Liver (tissue), 9 donors: Measurements from ENCODE around the gene SETBP1. TPM values are rescaled to one million over a fixed set of nuclear protein-coding genes. Genes with fewer than 3 reads are reported as not detected.

Source experiments
- DNase-seq: peaks from one replicate; pipeline ENCODE4 v3.0.0-alpha.2; 2017; ENCODE audit warnings: low spot score
- H3K27ac ChIP-seq, 2 donors: one replicate each; pipeline ENCODE4 v1.7.0; 2013; ENCODE audit warnings: inconsistent platforms in 2 of 2, low read length in 2 of 2, control low read depth in 1 of 2, low read depth in 1 of 2, mild to moderate bottlenecking in 1 of 2
- H3K27me3 ChIP-seq, 4 donors: one replicate each; pipeline versions ENCODE4 v1.6.1 to v1.7.0; 2013; ENCODE audit warnings: low read length in 3 of 4, inconsistent platforms in 1 of 4, mild to moderate bottlenecking in 1 of 4, moderate library complexity in 1 of 4; ENCODE audit not compliant: control insufficient read depth in 4 of 4, insufficient read depth in 4 of 4
- H3K36me3 ChIP-seq, 4 donors: one replicate each; pipeline versions ENCODE4 v1.6.1 to v1.7.0; 2013; ENCODE audit warnings: low read length in 3 of 4, mild to moderate bottlenecking in 3 of 4, low read depth in 1 of 4, moderate library complexity in 1 of 4; ENCODE audit not compliant: control insufficient read depth in 4 of 4, insufficient read depth in 3 of 4
- H3K4me1 ChIP-seq, 4 donors: one replicate each; pipeline versions ENCODE4 v1.6.1 to v1.7.0; 2013; ENCODE audit warnings: low read length in 3 of 4, mild to moderate bottlenecking in 3 of 4, moderate library complexity in 1 of 4; ENCODE audit not compliant: control insufficient read depth in 4 of 4, insufficient read depth in 4 of 4
- H3K4me3 ChIP-seq, 3 donors: one replicate each; pipeline versions ENCODE4 v1.6.1 to v1.7.0; 2013; ENCODE audit warnings: low read length in 3 of 3, control low read depth in 1 of 3, low read depth in 1 of 3, mild to moderate bottlenecking in 1 of 3
- H3K9ac ChIP-seq, 2 donors: one replicate each; pipeline ENCODE4 v1.7.0; 2013; ENCODE audit warnings: low read length in 2 of 2, mild to moderate bottlenecking in 2 of 2, moderate library complexity in 2 of 2, control low read depth in 1 of 2, low read depth in 1 of 2
- H3K9me3 ChIP-seq, 4 donors: one replicate each; pipeline versions ENCODE4 v1.6.1 to v1.7.0; 2013; ENCODE audit warnings: low read length in 3 of 4; ENCODE audit not compliant: control insufficient read depth in 4 of 4
- CTCF ChIP-seq: fragments of 150-350 bp; IDR thresholded peaks from 2 replicates; pipeline ENCODE4 v1.5.1; 2017; ENCODE audit warnings: improper control_type of control experiment, low read depth, low read length; ENCODE audit not compliant: missing input control
- EGR1 ChIP-seq, 2 donors: IDR thresholded peaks; 2 replicates each; pipeline ENCODE4 v1.6.1; 2016 to 2018; ENCODE audit warnings: antibody characterized with exemption in 2 of 2, low read depth in 2 of 2
- FOXA1 ChIP-seq: IDR thresholded peaks from 2 replicates; pipeline ENCODE4 v1.6.1; 2016; ENCODE audit warnings: antibody characterized with exemption
- FOXA2 ChIP-seq: IDR thresholded peaks from 2 replicates; pipeline ENCODE4 v1.6.1; 2016; ENCODE audit warnings: antibody characterized with exemption
- GABPA ChIP-seq, 2 donors: IDR thresholded peaks in 1 of 2; conservative IDR thresholded peaks in 1 of 2; 2 replicates each; pipeline ENCODE4 v1.6.1; 2016; ENCODE audit warnings: antibody characterized with exemption in 2 of 2, mild to moderate bottlenecking in 1 of 2, moderate library complexity in 1 of 2
- HNF4A ChIP-seq, 2 donors: conservative IDR thresholded peaks; 2 replicates each; pipeline ENCODE4 v1.6.1; 2016; ENCODE audit warnings: antibody characterized with exemption in 2 of 2, mild to moderate bottlenecking in 2 of 2
- HNF4G ChIP-seq: IDR thresholded peaks from 2 replicates; pipeline ENCODE4 v1.6.1; 2016; ENCODE audit warnings: antibody characterized with exemption
- JUND ChIP-seq, 2 donors: IDR thresholded peaks; 2 replicates each; pipeline ENCODE4 v1.6.1; 2016; ENCODE audit warnings: antibody characterized with exemption in 2 of 2
- NR2F2 ChIP-seq: IDR thresholded peaks from 2 replicates; pipeline ENCODE4 v1.6.1; 2016; ENCODE audit warnings: antibody characterized with exemption
- RAD21 ChIP-seq, 2 donors: IDR thresholded peaks; 2 replicates each; pipeline ENCODE4 v1.6.1; 2016; ENCODE audit warnings: antibody characterized with exemption in 2 of 2, mild to moderate bottlenecking in 2 of 2
- REST ChIP-seq: IDR thresholded peaks from 2 replicates; pipeline ENCODE4 v1.6.1; 2016; ENCODE audit warnings: antibody characterized with exemption, mild to moderate bottlenecking
- RXRA ChIP-seq, 2 donors: IDR thresholded peaks; 2 replicates each; pipeline ENCODE4 v1.6.1; 2017 to 2018; ENCODE audit warnings: antibody characterized with exemption in 2 of 2, mild to moderate bottlenecking in 1 of 2
- SP1 ChIP-seq: IDR thresholded peaks from 2 replicates; pipeline ENCODE4 v1.6.1; 2018; ENCODE audit warnings: antibody characterized with exemption, mild to moderate bottlenecking
- TAF1 ChIP-seq: conservative IDR thresholded peaks from 2 replicates; pipeline ENCODE4 v1.6.1; 2016; ENCODE audit warnings: antibody characterized with exemption, mild to moderate bottlenecking
- YY1 ChIP-seq: IDR thresholded peaks from 2 replicates; pipeline ENCODE4 v1.6.1; 2016; ENCODE audit warnings: antibody characterized with exemption, mild to moderate bottlenecking
- WGBS: extraction: QIAGEN DNeasy Blood & Tissue Kit; methylation state at CpG from one replicate; pipeline ENCODE4 v1.1.7; 2013; 5-methylcytosine and 5-hydroxymethylcytosine counted together
- polyA plus RNA-seq, 2 donors: library from polyadenylated mRNA; stranded (reverse) in 1 of 2; unstranded in 1 of 2; fragments of 200-250 nt in 1 of 2; fragments of >200 nt in 1 of 2; fragmentation: Nextera tagmentation in 1 of 2; extraction: Ambion mirVana in 1 of 2; gene quantifications; one replicate each; pipeline versions ENCODE4 v1.2.1 to v1.2.3, GENCODE V29; 2013 to 2015
- total RNA-seq, 2 donors: library from RNA; depleted of rRNA; stranded (reverse); fragments of >200 nt; gene quantifications; one replicate each; pipeline ENCODE4 v1.2.3, GENCODE V29; 2014
- TF ChIP-seq, protein P1 (sequence below): IDR thresholded peaks from 2 replicates; pipeline ENCODE4 v1.6.1; 2016; ENCODE audit warnings: antibody characterized with exemption
- TF ChIP-seq, protein P2 (sequence below): IDR thresholded peaks from 2 replicates; pipeline ENCODE4 v1.6.1; 2016; ENCODE audit warnings: antibody characterized with exemption
- TF ChIP-seq, protein P3 (sequence below): IDR thresholded peaks from 2 replicates; pipeline ENCODE4 v1.6.1; 2016; ENCODE audit warnings: antibody characterized with exemption
- donor health status: healthy.
- donor health status: healthy.
- donor health status: healthy.
- donor health status: healthy.
- donor health status: healthy.

Gene SETBP1
- total and polyA plus RNA-seq, 4 donors: 2.5 to 15.8 (median 4.7) TPM

GRCh38 chr18:44917216-44918141 is 236.8 kb downstream of the SETBP1 start:
- peak; percentile 4 for TF ChIP-seq REST
- no peak for TF ChIP-seq GABPA (IDR thresholded peaks at IDR 0.05 in 1 of 2, conservative IDR thresholded peaks at IDR 0.05 in 1 of 2)
- TF ChIP-seq NR2F2: no peak
- TF ChIP-seq RAD21 (IDR thresholded peaks at IDR 0.05): peak in 1 of 2 donors; percentile 3
- WGBS: 38% methylated on average over 10 of the region's 10 CpGs
- Histone ChIP-seq H3K9me3 (no peaks in the 10 kb centered on the region), H3K27ac (peak overlapping the region in 1 of 2 donors; percentile 30), H3K4me1 (peaks cover 18 to 31% (median 23%) of the 10 kb centered on the region in 4 donors), H3K9ac (no peak overlapping the region), H3K36me3 (no peaks in the 10 kb centered on the region), H3K4me3 (no peak overlapping the region), H3K27me3 (no peaks in the 10 kb centered on the region)
- no peak for DNase-seq

DNA sequence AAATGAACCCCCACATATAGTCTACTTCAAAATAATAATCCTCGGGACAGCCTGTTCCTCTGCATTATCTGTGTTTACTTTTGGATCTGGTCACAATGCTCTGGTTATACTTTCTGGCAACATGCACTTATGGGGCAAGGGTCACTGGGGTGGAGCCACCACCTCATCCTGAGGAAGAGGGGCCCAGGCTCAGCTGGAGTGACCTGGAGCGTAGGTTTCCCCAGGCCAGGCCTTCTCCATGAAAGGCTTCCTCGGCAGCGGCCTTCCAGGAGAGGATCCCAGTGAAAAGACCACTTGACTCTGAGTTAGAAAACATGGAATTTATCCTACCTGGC is 237.4 kb downstream of the SETBP1 start:
- TF ChIP-seq HNF4A (conservative IDR thresholded peaks at IDR 0.05) (peak; percentile 72 to 74), TAF1 (no peak), JUND (IDR thresholded peaks at IDR 0.05) (peak in 1 of 2 donors; percentile 37), REST (no peak), CTCF (no peak), SP1 (peak; percentile 97), HNF4G (peak; percentile 39), FOXA1 (peak; percentile 82), EGR1 (IDR thresholded peaks at IDR 0.05; ENCODE audit: low read depth in 2 of 2) (no peak), RAD21 (IDR thresholded peaks at IDR 0.05) (peak; percentile 38 to 61), RXRA (IDR thresholded peaks at IDR 0.05) (peak; percentile 85 to 90), GABPA (IDR thresholded peaks at IDR 0.05 in 1 of 2, conservative IDR thresholded peaks at IDR 0.05 in 1 of 2) (no peak), NR2F2 (peak; percentile 70), FOXA2 (peak; percentile 92), YY1 (peak; percentile 42)
- TF ChIP-seq, protein P1, sequence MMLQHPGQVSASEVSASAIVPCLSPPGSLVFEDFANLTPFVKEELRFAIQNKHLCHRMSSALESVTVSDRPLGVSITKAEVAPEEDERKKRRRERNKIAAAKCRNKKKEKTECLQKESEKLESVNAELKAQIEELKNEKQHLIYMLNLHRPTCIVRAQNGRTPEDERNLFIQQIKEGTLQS: peak; percentile 44
- TF ChIP-seq, protein P2, sequence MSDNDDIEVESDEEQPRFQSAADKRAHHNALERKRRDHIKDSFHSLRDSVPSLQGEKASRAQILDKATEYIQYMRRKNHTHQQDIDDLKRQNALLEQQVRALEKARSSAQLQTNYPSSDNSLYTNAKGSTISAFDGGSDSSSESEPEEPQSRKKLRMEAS: peak; percentile 49
- TF ChIP-seq, protein P3, sequence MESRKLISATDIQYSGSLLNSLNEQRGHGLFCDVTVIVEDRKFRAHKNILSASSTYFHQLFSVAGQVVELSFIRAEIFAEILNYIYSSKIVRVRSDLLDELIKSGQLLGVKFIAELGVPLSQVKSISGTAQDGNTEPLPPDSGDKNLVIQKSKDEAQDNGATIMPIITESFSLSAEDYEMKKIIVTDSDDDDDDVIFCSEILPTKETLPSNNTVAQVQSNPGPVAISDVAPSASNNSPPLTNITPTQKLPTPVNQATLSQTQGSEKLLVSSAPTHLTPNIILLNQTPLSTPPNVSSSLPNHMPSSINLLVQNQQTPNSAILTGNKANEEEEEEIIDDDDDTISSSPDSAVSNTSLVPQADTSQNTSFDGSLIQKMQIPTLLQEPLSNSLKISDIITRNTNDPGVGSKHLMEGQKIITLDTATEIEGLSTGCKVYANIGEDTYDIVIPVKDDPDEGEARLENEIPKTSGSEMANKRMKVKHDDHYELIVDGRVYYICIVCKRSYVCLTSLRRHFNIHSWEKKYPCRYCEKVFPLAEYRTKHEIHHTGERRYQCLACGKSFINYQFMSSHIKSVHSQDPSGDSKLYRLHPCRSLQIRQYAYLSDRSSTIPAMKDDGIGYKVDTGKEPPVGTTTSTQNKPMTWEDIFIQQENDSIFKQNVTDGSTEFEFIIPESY: no peak
- Histone ChIP-seq H3K4me1 (peaks cover 18 to 31% (median 23%) of the 10 kb centered on the region in 4 donors), H3K27ac (peak overlapping the region in 1 of 2 donors; percentile 30), H3K36me3 (no peaks in the 10 kb centered on the region), H3K9ac (no peak overlapping the region), H3K4me3 (no peak overlapping the region), H3K9me3 (no peaks in the 10 kb centered on the region), H3K27me3 (no peaks in the 10 kb centered on the region)
- DNase-seq: no peak
- 66% methylated on average over 4 of the region's 4 CpGs for WGBS
